NCI-H446 treated with DMSO at 0.1 percent for 48 hours (cell line): ENCODE results near the gene ADAM12.
"Not testable (repeated sequence)": the region's sequence is repeated elsewhere in the genome, so short reads cannot be mapped to it uniquely, and the experiment has no call there.

Source experiments
- DNase-seq: peaks from one replicate; lab custom pipeline; 2025; lab: John Stamatoyannopoulos, UW

ADAM12 gene

GRCh38 chr10:126263006-126263676 lies 125.1 kb downstream of the ADAM12 start:
- no peak for DNase-seq

GRCh38 chr10:126262233-126262838 lies 125.9 kb downstream of the ADAM12 start:
- no peak for DNase-seq

DNA sequence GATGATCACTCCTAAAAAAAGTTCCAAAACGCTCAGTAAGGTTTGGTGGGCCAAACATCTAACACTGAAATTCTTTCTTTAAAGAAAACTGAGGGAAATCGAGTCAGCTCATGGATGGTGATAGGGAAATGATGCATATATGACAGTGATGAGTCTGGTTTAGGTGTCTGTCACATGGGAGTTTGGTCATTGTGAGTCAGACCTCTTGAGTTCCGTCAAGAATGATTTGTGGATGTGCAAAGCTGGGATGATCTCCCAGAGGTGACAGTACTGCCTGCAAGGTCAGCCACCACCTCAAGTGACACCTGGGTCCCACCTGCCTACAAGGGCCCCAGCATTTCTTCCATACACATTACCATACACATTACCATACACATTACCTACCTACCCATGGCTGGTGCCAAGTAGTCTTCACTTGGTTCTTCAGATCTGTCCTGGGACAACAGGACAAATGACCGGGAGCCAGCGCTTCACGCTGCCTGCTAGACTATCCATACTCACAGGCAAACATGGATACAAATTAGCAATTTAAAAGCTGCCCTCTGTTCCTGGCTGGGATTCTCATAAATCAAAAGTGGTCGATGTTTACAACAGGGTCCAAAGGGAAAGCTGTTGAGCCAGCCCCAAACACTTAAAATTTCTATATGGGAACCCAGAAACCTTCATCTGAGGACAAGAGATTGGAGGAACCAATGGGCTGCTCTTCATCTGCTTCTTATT lies 128.4 kb downstream of the ADAM12 start:
- DNase-seq = no peak

GRCh38 chr10:126256864-126257263 lies 131.4 kb downstream of the ADAM12 start:
- no peak for DNase-seq

- DNase-seq = no peak
Observed at GRCh38 chr10:126255313-126255712, 133.0 kb downstream of the ADAM12 start.

DNA sequence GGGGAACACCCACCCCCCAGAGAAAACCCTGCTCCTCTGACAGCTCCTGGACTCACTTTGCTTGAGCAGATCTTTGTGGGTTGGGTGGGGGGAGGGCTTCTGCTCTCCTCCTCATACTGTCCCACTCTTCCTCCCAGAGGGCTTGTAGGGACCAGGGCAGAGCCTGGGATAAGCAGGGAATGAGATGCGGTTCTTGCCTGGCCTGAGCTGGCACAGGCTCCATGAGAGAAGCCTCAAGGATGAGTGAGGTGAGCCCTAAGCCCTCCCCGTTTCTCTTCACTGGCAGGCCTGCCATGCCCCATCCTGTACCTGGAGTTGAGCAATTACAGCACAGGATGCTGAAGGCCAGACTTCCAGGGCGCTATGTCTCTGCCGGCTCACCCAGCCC lies 134.7 kb downstream of the ADAM12 start:
- DNase-seq = no peak

DNA sequence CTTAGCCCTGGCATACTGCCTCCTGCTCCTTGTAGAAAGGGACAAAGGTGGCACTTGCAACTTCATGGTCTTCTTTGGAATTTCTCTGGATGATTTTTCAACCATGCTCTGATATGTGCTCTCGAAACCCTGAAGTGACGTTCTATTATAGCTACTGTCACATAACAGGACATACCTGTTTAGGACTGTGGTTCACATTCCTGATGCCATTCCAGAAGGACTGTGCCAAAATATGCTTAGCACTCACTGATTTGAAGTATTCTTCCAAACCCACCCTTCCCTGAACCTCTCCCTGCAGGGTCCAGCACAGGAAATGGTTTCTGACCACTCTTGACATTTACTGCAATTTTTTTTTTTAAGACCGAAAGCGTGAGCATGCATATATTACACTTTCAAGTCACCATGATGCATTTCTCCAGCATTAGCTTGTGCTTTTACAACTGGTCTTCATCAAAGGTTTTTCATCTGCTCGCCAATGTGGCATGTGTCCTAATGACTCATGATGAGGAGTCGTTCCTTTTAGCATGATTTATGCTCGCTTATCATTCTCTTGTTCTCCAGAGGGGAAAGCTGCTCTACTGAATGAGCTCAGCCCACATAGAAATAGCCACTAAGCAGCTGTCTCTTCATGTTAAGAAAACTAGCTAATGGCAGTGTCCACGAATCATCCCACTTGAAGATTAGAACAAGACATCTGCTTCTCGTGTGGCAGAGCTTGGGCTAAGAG lies 135.2 kb downstream of the ADAM12 start:
- DNase-seq = no peak

DNA sequence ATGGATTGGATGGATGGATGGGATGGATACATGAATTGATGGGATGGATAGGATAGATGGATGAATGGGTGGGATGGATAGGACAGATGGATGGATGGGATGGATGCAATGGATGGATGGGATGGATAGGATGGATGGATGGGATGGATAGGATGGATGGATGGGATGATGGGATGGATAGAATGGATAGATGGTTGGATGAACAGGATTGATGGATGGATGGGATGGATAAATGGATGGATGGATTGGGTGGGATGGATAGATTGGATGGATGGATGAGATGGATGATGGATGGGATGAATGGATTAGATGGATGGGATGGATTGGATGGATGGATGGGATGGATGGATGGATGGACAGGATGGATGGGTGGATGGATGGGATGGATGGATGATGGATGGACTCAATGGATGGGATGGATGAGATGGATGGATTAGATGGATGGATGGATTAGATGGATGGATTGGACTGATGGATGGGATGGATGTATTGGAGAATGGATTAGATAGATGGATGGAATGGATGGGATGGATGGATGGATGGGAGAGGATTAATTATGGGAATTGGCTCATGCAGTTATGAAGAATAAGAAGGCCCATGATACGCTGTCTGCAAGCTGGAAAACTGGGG lies 136.4 kb downstream of the ADAM12 start:
- no peak for DNase-seq

DNA sequence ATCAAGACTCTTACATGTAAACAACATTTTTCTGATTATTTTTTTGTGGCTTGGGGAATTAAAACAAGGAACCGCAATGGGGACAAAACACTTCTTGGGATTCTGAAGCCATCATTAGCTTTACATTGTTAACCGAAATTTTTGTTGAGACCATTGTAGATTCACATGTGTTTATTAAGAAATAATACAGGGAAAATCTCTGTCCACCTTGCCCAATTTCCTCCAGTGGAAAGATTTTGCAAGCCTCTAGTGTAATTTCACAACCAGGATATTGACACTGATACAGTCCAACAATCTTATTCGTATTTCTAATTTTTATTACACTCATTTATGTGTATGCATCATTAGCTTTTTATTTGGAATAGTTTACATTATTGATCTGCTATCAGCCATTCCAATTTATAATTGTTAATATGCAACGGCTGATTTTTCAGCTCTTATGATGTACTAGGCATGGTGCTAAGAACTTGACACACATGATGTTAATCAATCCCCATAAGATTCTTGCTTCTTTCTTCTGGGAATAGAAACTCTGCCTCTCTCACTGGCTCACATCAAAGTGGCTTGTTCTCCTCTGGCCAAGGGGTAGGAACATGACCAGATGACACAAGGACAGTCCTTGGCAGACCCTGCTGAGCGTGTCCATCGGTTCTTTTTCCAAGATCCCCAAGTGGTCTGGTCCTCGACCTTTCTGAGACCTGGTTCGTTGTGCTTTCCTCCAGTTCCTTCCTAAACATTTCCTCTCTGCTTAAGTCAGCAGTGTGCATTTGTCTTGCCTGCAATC lies 137.6 kb downstream of the ADAM12 start:
- DNase-seq = no peak

GRCh38 chr10:126250045-126250444 lies 138.2 kb downstream of the ADAM12 start:
- DNase-seq = no peak

GRCh38 chr10:126247446-126247975 lies 140.8 kb downstream of the ADAM12 start:
- no peak for DNase-seq

- DNase-seq = not testable (repeated sequence)
Observed at GRCh38 chr10:126246396-126246795, 141.9 kb downstream of the ADAM12 start.

GRCh38 chr10:126245501-126245900 lies 142.8 kb downstream of the ADAM12 start:
- no peak for DNase-seq

DNA sequence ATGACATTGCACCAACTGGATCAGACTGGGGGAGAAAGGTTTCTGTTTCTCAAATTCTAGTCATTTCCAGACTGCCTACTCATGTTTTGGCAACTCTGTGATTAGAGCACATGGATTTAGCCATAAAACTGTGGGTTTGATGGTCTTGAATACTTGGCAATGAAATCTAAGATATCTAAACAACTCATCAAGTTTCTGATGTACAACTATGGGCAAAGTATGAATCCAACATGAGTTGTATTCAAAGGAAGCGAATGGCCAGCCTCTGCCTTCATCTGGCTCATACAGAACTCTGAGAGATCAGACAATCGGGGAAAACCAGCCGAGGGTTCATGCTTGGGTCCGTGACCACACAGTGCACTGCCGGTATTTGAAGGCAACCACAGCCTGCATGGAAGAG lies 144.3 kb downstream of the ADAM12 start:
- no peak for DNase-seq

DNA sequence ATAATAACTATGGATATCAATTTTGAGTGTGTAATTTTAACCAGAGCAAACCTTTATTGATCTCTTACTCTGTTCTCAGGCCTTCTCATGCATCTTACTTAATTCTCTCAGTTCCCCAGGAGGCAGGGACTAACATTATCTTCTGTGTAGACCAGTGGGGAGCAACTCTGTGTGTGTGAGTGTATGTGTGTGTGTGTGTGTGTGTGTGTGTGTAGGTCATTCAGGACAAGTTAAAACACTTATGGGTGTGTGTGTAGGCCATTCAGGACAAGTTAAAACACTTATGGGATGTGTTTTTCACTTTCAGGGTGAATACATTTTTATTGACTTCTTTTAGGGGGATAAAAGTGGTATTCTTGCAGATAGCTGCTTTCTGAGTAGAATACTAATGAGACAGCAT lies 145.0 kb downstream of the ADAM12 start:
- no peak for DNase-seq

DNA sequence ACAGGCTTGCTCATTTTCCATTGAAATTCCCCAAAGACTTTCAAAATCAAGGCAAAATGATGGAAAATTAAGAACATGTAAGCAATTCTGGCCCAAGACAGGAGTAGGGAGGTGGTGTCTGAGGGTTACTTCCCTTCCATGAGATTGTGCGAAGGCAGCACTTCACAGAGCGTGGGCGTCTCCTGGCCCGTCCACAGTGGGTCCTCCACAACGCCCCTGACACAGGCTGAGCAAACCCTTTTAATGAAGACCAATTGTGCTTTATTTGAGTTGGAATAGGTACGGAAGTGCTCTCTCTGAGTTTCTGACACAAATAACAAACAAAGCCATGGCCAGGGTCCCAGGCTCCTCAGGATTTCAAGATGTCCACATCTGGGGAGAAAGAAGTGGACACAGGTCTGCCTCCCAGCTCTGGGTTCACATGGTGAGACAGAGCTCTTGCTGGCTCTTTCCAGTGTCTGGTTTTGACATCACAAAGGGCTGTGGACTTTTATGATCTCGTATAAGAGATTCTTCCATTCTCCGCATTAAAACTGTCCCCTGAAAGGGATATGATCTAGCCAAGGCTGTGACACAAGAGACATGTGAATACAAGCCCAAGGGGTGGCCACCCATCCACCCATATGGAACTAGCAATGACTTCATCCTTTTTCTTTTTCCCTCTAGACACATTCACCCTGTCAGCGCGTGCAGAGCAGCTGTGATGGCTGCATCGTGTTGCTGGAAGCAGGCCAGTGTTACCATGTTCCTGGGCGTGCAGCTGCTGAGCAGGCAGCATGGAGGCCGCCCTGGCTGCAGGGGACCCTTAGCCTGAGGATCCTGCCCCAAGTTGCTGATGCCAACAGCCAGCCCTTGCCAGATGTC lies 145.6 kb downstream of the ADAM12 start:
- DNase-seq = no peak

DNA sequence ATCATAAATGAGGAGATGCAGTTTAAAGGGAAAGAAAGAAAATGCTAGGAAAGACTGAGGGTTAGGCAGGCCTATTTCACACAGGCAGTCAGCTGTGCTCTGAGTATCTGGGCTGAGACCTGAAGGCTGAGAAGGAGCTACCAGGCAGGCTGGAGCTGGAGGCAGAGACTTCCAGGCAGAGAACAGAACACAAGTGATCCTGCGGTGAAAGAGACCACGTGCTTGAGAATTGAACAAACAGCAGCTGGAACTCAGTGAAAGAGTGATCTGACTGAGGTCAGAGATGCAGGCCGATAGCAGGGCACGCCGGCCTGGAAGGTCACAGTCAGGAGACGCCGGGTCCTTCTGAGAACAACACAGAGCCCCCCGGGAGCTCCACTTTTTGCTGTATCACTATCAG lies 147.8 kb downstream of the ADAM12 start:
- no peak for DNase-seq

DNA sequence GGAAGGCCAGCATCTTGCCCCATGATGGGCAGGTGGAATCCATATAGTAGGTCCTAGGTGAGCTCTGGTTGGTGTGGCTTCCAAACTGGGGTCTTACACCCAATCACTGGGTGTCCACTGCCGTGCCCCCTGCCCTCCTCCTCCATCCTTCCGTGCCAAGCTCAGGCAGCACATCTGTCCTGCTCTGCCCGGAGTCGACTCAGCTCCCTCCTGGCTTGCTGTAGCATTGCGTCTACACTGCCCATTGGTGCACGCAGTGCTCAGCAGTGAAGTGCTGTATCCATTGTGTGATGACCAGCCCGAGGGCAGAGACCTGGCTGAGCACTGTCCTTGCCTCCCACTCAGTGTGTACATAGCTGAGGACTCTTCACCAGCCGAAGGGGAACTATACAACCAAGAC lies 148.4 kb downstream of the ADAM12 start:
- no peak for DNase-seq

- no peak for DNase-seq
Observed at GRCh38 chr10:126235979-126236851, 152.1 kb downstream of the ADAM12 start.
